IMR-90 (cell line): ENCODE results near the gene CLDN24. TPM values are rescaled to one million over a fixed set of nuclear protein-coding genes. Genes with fewer than 3 reads are reported as not detected.

Experiments used
- ATAC-seq: fragments of 200-7000 bp; cut with Tn5 transposase; 2 replicates; pipeline ENCODE4 v1.9.1; 2020; ENCODE audit warnings: low read depth, mild to moderate bottlenecking, moderate library complexity
- BruUV-seq: library from RNA; stranded (reverse); fragments of 400-500 nt; replicated peaks from 2 replicates; lab custom pipeline; 2021; lab: Mats Ljungman, UMichigan
- CTCF ChIA-PET: fragments of 300-600 bp; formaldehyde crosslinking; extraction: SDS; loops from one replicate; lab custom pipeline; 2021; ENCODE audit warnings: antibody characterized with exemption; lab: Yijun Ruan, JAX
- POLR2A ChIA-PET: fragments of 300-600 bp; sonication (Branson Sonifier 250); formaldehyde crosslinking; loops from one replicate; lab custom pipeline; 2022; ENCODE audit warnings: antibody characterized with exemption; ENCODE audit not compliant: unreplicated experiment; lab: Charles Lee
- DNase-seq: peaks from one replicate; pipeline ENCODE4 v3.0.0; 2013
- H2AFZ ChIP-seq: replicated peaks from 2 replicates; pipeline ENCODE3; 2013; ENCODE audit warnings: low read length, mild to moderate bottlenecking; ENCODE audit not compliant: poor library complexity
- H2AK5ac ChIP-seq: 2 replicates; pipeline ENCODE4 v1.6.1; 2013; ENCODE audit warnings: low read depth, low read length, inconsistent platforms
- H2AK9ac ChIP-seq: replicated peaks from 2 replicates; pipeline ENCODE3; 2013; ENCODE audit warnings: mild to moderate bottlenecking, low read depth, low read length, moderate library complexity; ENCODE audit not compliant: poor library complexity
- H2BK120ac ChIP-seq: 2 replicates; pipeline ENCODE4 v1.6.1; 2013; ENCODE audit warnings: low read depth, low read length, inconsistent platforms
- H2BK15ac ChIP-seq: 3 replicates; pipeline ENCODE4 v1.6.1; 2013; ENCODE audit warnings: low read depth, low read length, inconsistent platforms
- H2BK20ac ChIP-seq: 2 replicates; pipeline ENCODE4 v1.6.1; 2013; ENCODE audit warnings: low read depth, mild to moderate bottlenecking, inconsistent platforms, low read length, moderate library complexity
- H2BK5ac ChIP-seq: 2 replicates; pipeline ENCODE4 v1.6.1; 2013; ENCODE audit warnings: mild to moderate bottlenecking, low read depth, low read length, inconsistent platforms; ENCODE audit not compliant: poor library complexity, severe bottlenecking
- H3K14ac ChIP-seq: replicated peaks from 2 replicates; pipeline ENCODE4 v1.6.1; 2013; ENCODE audit warnings: low read depth, low read length, inconsistent platforms
- H3K18ac ChIP-seq: 2 replicates; pipeline ENCODE4 v1.6.1; 2013; ENCODE audit warnings: low read depth, low read length, control low read depth
- H3K23ac ChIP-seq: 2 replicates; pipeline ENCODE4 v1.6.1; 2013; ENCODE audit warnings: low read depth, low read length, inconsistent platforms
- H3K27ac ChIP-seq: 2 replicates; pipeline ENCODE4 v1.5.1; 2013; ENCODE audit warnings: mild to moderate bottlenecking, control low read depth, low read length; ENCODE audit not compliant: insufficient read depth
- H3K27me3 ChIP-seq: 2 replicates; pipeline ENCODE4 v1.6.1; 2013; ENCODE audit warnings: low read length; ENCODE audit not compliant: control insufficient read depth, insufficient read depth
- H3K36me3 ChIP-seq: 2 replicates; pipeline ENCODE4 v1.6.1; 2013; ENCODE audit warnings: low read length, mixed read lengths; ENCODE audit not compliant: control insufficient read depth, insufficient read depth
- H3K4ac ChIP-seq: 2 replicates; pipeline ENCODE4 v1.6.1; 2013; ENCODE audit warnings: low read depth, low read length, inconsistent platforms
- H3K4me1 ChIP-seq: 2 replicates; pipeline ENCODE4 v1.6.1; 2013; ENCODE audit warnings: low read length, mixed read lengths; ENCODE audit not compliant: control insufficient read depth, insufficient read depth
- H3K4me2 ChIP-seq: 2 replicates; pipeline ENCODE4 v1.6.1; 2013; ENCODE audit warnings: low read depth, mild to moderate bottlenecking, control low read depth, low read length, moderate library complexity
- H3K4me3 ChIP-seq: 2 replicates; pipeline ENCODE4 v1.5.1; 2013; ENCODE audit warnings: low read depth, mild to moderate bottlenecking, control low read depth, low read length, moderate library complexity; ENCODE audit not compliant: insufficient read depth
- H3K56ac ChIP-seq: 2 replicates; pipeline ENCODE4 v1.6.1; 2013; ENCODE audit warnings: low read length, inconsistent platforms; ENCODE audit not compliant: insufficient read depth; ENCODE audit errors: extremely low read depth
- H3K79me1 ChIP-seq, 2 experiments: 2 replicates each; pipeline ENCODE4 v1.6.1; 2013; ENCODE audit warnings: low read length in 2 of 2, inconsistent platforms in 1 of 2, low read depth in 1 of 2
- H3K9ac ChIP-seq: 2 replicates; pipeline ENCODE4 v1.6.1; 2013; ENCODE audit warnings: low read depth, low read length, control low read depth
- H3K9me1 ChIP-seq: 2 replicates; pipeline ENCODE4 v1.6.1; 2013; ENCODE audit warnings: low read length, inconsistent platforms; ENCODE audit not compliant: insufficient read depth
- H3K9me3 ChIP-seq: 2 replicates; pipeline ENCODE4 v1.6.1; 2013; ENCODE audit warnings: low read length; ENCODE audit not compliant: control insufficient read depth, insufficient read depth
- H4K20me1 ChIP-seq: 2 replicates; pipeline ENCODE4 v1.6.1; 2013; ENCODE audit warnings: low read length, inconsistent platforms; ENCODE audit not compliant: insufficient read depth
- H4K5ac ChIP-seq: 2 replicates; pipeline ENCODE4 v1.6.1; 2013; ENCODE audit warnings: mild to moderate bottlenecking, low read depth, low read length, control low read depth
- H4K8ac ChIP-seq, 2 experiments: 2 replicates each; pipeline ENCODE4 v1.6.1; 2013; ENCODE audit warnings: low read depth in 2 of 2, low read length in 2 of 2, control low read depth in 1 of 2, inconsistent platforms in 1 of 2
- H4K91ac ChIP-seq: 2 replicates; pipeline ENCODE4 v1.6.1; 2013; ENCODE audit warnings: low read depth, low read length, inconsistent platforms; ENCODE audit not compliant: insufficient read depth
- CEBPB ChIP-seq: IDR thresholded peaks from 2 replicates; pipeline ENCODE4 v1.6.1; 2012; ENCODE audit warnings: low read depth, low read length, improper control_type of control experiment
- CHD1 ChIP-seq: IDR thresholded peaks from 2 replicates; pipeline ENCODE4 v1.6.1; 2012; ENCODE audit warnings: low read depth, low read length, improper control_type of control experiment
- CTCF ChIP-seq: conservative IDR thresholded peaks from 2 replicates; pipeline ENCODE4 v1.5.1; 2012; ENCODE audit warnings: mild to moderate bottlenecking, low read depth, low read length, improper control_type of control experiment
- ELK1 ChIP-seq: fragments of 150-350 bp; IDR thresholded peaks from 2 replicates; pipeline ENCODE4 v1.6.1; 2016; ENCODE audit warnings: low read depth, mild to moderate bottlenecking, low read length, moderate library complexity, borderline replicate concordance
- FOS ChIP-seq: fragments of 150-350 bp; IDR thresholded peaks from 2 replicates; pipeline ENCODE4 v1.6.1; 2016; ENCODE audit warnings: low read depth, low read length
- MAFK ChIP-seq: IDR thresholded peaks from 2 replicates; pipeline ENCODE4 v1.6.1; 2012; ENCODE audit warnings: low read depth, low read length, improper control_type of control experiment
- NFE2L2 ChIP-seq: fragments of 150-350 bp; IDR thresholded peaks from 2 replicates; pipeline ENCODE4 v1.6.1; 2016; ENCODE audit warnings: low read depth, mild to moderate bottlenecking, low read length
- RCOR1 ChIP-seq: IDR thresholded peaks from 2 replicates; pipeline ENCODE4 v1.6.1; 2012; ENCODE audit warnings: mild to moderate bottlenecking, low read length, improper control_type of control experiment; ENCODE audit not compliant: insufficient replicate concordance
- USF2 ChIP-seq: fragments of 150-350 bp; IDR thresholded peaks from 2 replicates; pipeline ENCODE4 v1.6.1; 2017; ENCODE audit warnings: mild to moderate bottlenecking, antibody characterized with exemption, low read length, low read depth
- WGBS, 2 experiments: methylation state at CpG; one replicate each; pipeline versions ENCODE4 v1.1.5 to v1.1.7; 2013; ENCODE audit warnings: missing lambda C conversion rate in 2 of 2; ENCODE audit not compliant: insufficient read length in 1 of 2; ENCODE audit errors: extremely low coverage in 2 of 2; 5-methylcytosine and 5-hydroxymethylcytosine counted together
- dilution Hi-C: fragments of 300-500 bp; cut with HindIII; formaldehyde crosslinking; loops from one replicate; pipeline ENCODE4 v1.14.3; 2018; ENCODE audit warnings: low sequenced_read_pairs; ENCODE audit not compliant: unreplicated experiment
- in situ Hi-C: fragments of 300-500 bp; cut with MboI; formaldehyde crosslinking; loops from 3 replicates; pipeline ENCODE4 v1.14.3; 2019; ENCODE audit warnings: low sequenced_read_pairs, inconsistent platforms, mixed read lengths
- intact Hi-C: fragments of 100-400 bp; cut with micrococcal nuclease; formaldehyde crosslinking; loops from 2 replicates; pipeline ENCODE4 v1.10.0; 2022
- polyA plus RNA-seq, 3 experiments: library from polyadenylated mRNA; depleted of rRNA; stranded (reverse); fragments of >200 nt; gene quantifications; 2 replicates each; pipeline ENCODE4 v1.2.3, GENCODE V29; 2012; ENCODE audit warnings: low replicate concordance in 1 of 3
- total RNA-seq: library from RNA; depleted of rRNA; stranded (reverse); fragments of >200 nt; gene quantifications from 2 replicates; pipeline ENCODE4 v1.2.3, GENCODE V29; 2012

Gene CLDN24
- total and polyA plus RNA-seq, 2 of the 4 experiments (the other 2 are of a cell fraction) = not detected

- no peak overlapping the region for H3K4me2 ChIP-seq
- no peak for DNase-seq
- H2BK120ac ChIP-seq = no peak overlapping the region
- H2AK9ac ChIP-seq = no peak overlapping the region
- no peak overlapping the region for H2BK20ac ChIP-seq
- intact Hi-C loops (no loop called here), in situ Hi-C loops (no loop called here), dilution Hi-C loops (no loop called here)
- H3K4me3 ChIP-seq = no peak overlapping the region
- no peaks in the 10 kb centered on the region for H3K9me3 ChIP-seq
- no peaks in the 10 kb centered on the region for H4K20me1 ChIP-seq
- no peak overlapping the region for H3K14ac ChIP-seq
- no peaks in the 10 kb centered on the region for H3K36me3 ChIP-seq
- H3K4ac ChIP-seq = no peak overlapping the region
- H2AFZ ChIP-seq = no peak overlapping the region
- H3K9me1 ChIP-seq = no peaks in the 10 kb centered on the region
- 94% methylated on average over 3 of the region's 4 CpGs; no CpG with 5 or more reads in 1 of the 2 experiments for WGBS, 2 experiments
- no peaks in the 10 kb centered on the region for H3K79me1 ChIP-seq
- no peak overlapping the region for H2BK5ac ChIP-seq
- no peak for TF ChIP-seq NFE2L2
- TF ChIP-seq CHD1 = no peak
- TF ChIP-seq USF2 = no peak
- no peak for TF ChIP-seq FOS
- TF ChIP-seq CTCF = no peak
- no peak for TF ChIP-seq RCOR1
- TF ChIP-seq ELK1 = no peak
- TF ChIP-seq MAFK = no peak
- TF ChIP-seq CEBPB = no peak
- peaks cover 6% of the 10 kb centered on the region for H3K4me1 ChIP-seq
- no peak overlapping the region for H3K27ac ChIP-seq
- no TSS peak for BruUV-seq
- ATAC-seq = no peak
- no peak overlapping the region for H3K9ac ChIP-seq
- H4K5ac ChIP-seq = no peak overlapping the region
- no peak overlapping the region for H3K23ac ChIP-seq
- no peak overlapping the region for H2BK15ac ChIP-seq
- no peak overlapping the region for H3K18ac ChIP-seq
- H4K91ac ChIP-seq = no peak overlapping the region
- H4K8ac ChIP-seq = no peak overlapping the region
- H2AK5ac ChIP-seq = no peak overlapping the region
- no peaks in the 10 kb centered on the region for H3K27me3 ChIP-seq
- H3K56ac ChIP-seq = no peak overlapping the region
- ChIA-PET CTCF (no interaction called here), POLR2A (no interaction called here)
Observed at GRCh38 chr4:183362036-183362435, 39.8 kb upstream of the CLDN24 start.
